GM12872 (cell line): ENCODE measurements around the gene TMEM151B.

Experiments used
- CTCF ChIP-seq: IDR thresholded peaks from 3 replicates; pipeline ENCODE4 v1.5.1; 2011; ENCODE audit warnings: low read depth, mild to moderate bottlenecking, low read length, moderate library complexity; ENCODE audit not compliant: insufficient read depth

TMEM151B gene

GRCh38 chr6:44311767-44312166 is 41.5 kb downstream of the TMEM151B start:
- no peak for TF ChIP-seq CTCF

- peak; percentile 99 for TF ChIP-seq CTCF
Measured at GRCh38 chr6:44312901-44313788, 42.9 kb downstream of the TMEM151B start, which contains the start of gene AARS2. Gene AARS2, minus strand, starts transcription at chr6:44313347. Its CDS starts 24 bp downstream, at chr6:44313323.

- no peak for TF ChIP-seq CTCF
Measured at GRCh38 chr6:44315516-44315915, 45.3 kb downstream of the TMEM151B start.

GRCh38 chr6:44315951-44316350 is 45.7 kb downstream of the TMEM151B start:
- no peak for TF ChIP-seq CTCF

GRCh38 chr6:44316481-44316880 is 46.2 kb downstream of the TMEM151B start:
- no peak for TF ChIP-seq CTCF

- TF ChIP-seq CTCF, result no peak
Measured at GRCh38 chr6:44321210-44321609, 51.0 kb downstream of the TMEM151B start.

- TF ChIP-seq CTCF, result no peak
Measured at GRCh38 chr6:44327096-44327495, 56.8 kb downstream of the TMEM151B start.
